IMR-90 (cell line): ENCODE measurements around the gene ACVR1B. TPM values are rescaled to one million over a fixed set of nuclear protein-coding genes. Genes with fewer than 3 reads are reported as not detected.

Source experiments
- ATAC-seq: fragments of 200-7000 bp; cut with Tn5 transposase; 2 replicates; pipeline ENCODE4 v1.9.1; 2020; ENCODE audit warnings: low read depth, mild to moderate bottlenecking, moderate library complexity
- BruUV-seq: library from RNA; stranded (reverse); fragments of 400-500 nt; replicated peaks from 2 replicates; lab custom pipeline; 2021; lab: Mats Ljungman, UMichigan
- CTCF ChIA-PET: fragments of 300-600 bp; formaldehyde crosslinking; extraction: SDS; loops from one replicate; lab custom pipeline; 2021; ENCODE audit warnings: antibody characterized with exemption; lab: Yijun Ruan, JAX
- POLR2A ChIA-PET: fragments of 300-600 bp; sonication (Branson Sonifier 250); formaldehyde crosslinking; loops from one replicate; lab custom pipeline; 2022; ENCODE audit warnings: antibody characterized with exemption; ENCODE audit not compliant: unreplicated experiment; lab: Charles Lee
- DNase-seq: peaks from one replicate; pipeline ENCODE4 v3.0.0; 2013
- H2AFZ ChIP-seq: replicated peaks from 2 replicates; pipeline ENCODE3; 2013; ENCODE audit warnings: low read length, mild to moderate bottlenecking; ENCODE audit not compliant: poor library complexity
- H2AK5ac ChIP-seq: 2 replicates; pipeline ENCODE4 v1.6.1; 2013; ENCODE audit warnings: low read depth, low read length, inconsistent platforms
- H2AK9ac ChIP-seq: replicated peaks from 2 replicates; pipeline ENCODE3; 2013; ENCODE audit warnings: mild to moderate bottlenecking, low read depth, low read length, moderate library complexity; ENCODE audit not compliant: poor library complexity
- H2BK120ac ChIP-seq: 2 replicates; pipeline ENCODE4 v1.6.1; 2013; ENCODE audit warnings: low read depth, low read length, inconsistent platforms
- H2BK15ac ChIP-seq: 3 replicates; pipeline ENCODE4 v1.6.1; 2013; ENCODE audit warnings: low read depth, low read length, inconsistent platforms
- H2BK20ac ChIP-seq: 2 replicates; pipeline ENCODE4 v1.6.1; 2013; ENCODE audit warnings: low read depth, mild to moderate bottlenecking, inconsistent platforms, low read length, moderate library complexity
- H2BK5ac ChIP-seq: 2 replicates; pipeline ENCODE4 v1.6.1; 2013; ENCODE audit warnings: mild to moderate bottlenecking, low read depth, low read length, inconsistent platforms; ENCODE audit not compliant: poor library complexity, severe bottlenecking
- H3K14ac ChIP-seq: replicated peaks from 2 replicates; pipeline ENCODE4 v1.6.1; 2013; ENCODE audit warnings: low read depth, low read length, inconsistent platforms
- H3K18ac ChIP-seq: 2 replicates; pipeline ENCODE4 v1.6.1; 2013; ENCODE audit warnings: low read depth, low read length, control low read depth
- H3K23ac ChIP-seq: 2 replicates; pipeline ENCODE4 v1.6.1; 2013; ENCODE audit warnings: low read depth, low read length, inconsistent platforms
- H3K27ac ChIP-seq: 2 replicates; pipeline ENCODE4 v1.5.1; 2013; ENCODE audit warnings: mild to moderate bottlenecking, control low read depth, low read length; ENCODE audit not compliant: insufficient read depth
- H3K27me3 ChIP-seq: 2 replicates; pipeline ENCODE4 v1.6.1; 2013; ENCODE audit warnings: low read length; ENCODE audit not compliant: control insufficient read depth, insufficient read depth
- H3K36me3 ChIP-seq: 2 replicates; pipeline ENCODE4 v1.6.1; 2013; ENCODE audit warnings: low read length, mixed read lengths; ENCODE audit not compliant: control insufficient read depth, insufficient read depth
- H3K4ac ChIP-seq: 2 replicates; pipeline ENCODE4 v1.6.1; 2013; ENCODE audit warnings: low read depth, low read length, inconsistent platforms
- H3K4me1 ChIP-seq: 2 replicates; pipeline ENCODE4 v1.6.1; 2013; ENCODE audit warnings: low read length, mixed read lengths; ENCODE audit not compliant: control insufficient read depth, insufficient read depth
- H3K4me2 ChIP-seq: 2 replicates; pipeline ENCODE4 v1.6.1; 2013; ENCODE audit warnings: low read depth, mild to moderate bottlenecking, control low read depth, low read length, moderate library complexity
- H3K4me3 ChIP-seq: 2 replicates; pipeline ENCODE4 v1.5.1; 2013; ENCODE audit warnings: low read depth, mild to moderate bottlenecking, control low read depth, low read length, moderate library complexity; ENCODE audit not compliant: insufficient read depth
- H3K56ac ChIP-seq: 2 replicates; pipeline ENCODE4 v1.6.1; 2013; ENCODE audit warnings: low read length, inconsistent platforms; ENCODE audit not compliant: insufficient read depth; ENCODE audit errors: extremely low read depth
- H3K79me1 ChIP-seq, 2 experiments: 2 replicates each; pipeline ENCODE4 v1.6.1; 2013; ENCODE audit warnings: low read length in 2 of 2, inconsistent platforms in 1 of 2, low read depth in 1 of 2
- H3K9ac ChIP-seq: 2 replicates; pipeline ENCODE4 v1.6.1; 2013; ENCODE audit warnings: low read depth, low read length, control low read depth
- H3K9me1 ChIP-seq: 2 replicates; pipeline ENCODE4 v1.6.1; 2013; ENCODE audit warnings: low read length, inconsistent platforms; ENCODE audit not compliant: insufficient read depth
- H3K9me3 ChIP-seq: 2 replicates; pipeline ENCODE4 v1.6.1; 2013; ENCODE audit warnings: low read length; ENCODE audit not compliant: control insufficient read depth, insufficient read depth
- H4K20me1 ChIP-seq: 2 replicates; pipeline ENCODE4 v1.6.1; 2013; ENCODE audit warnings: low read length, inconsistent platforms; ENCODE audit not compliant: insufficient read depth
- H4K5ac ChIP-seq: 2 replicates; pipeline ENCODE4 v1.6.1; 2013; ENCODE audit warnings: mild to moderate bottlenecking, low read depth, low read length, control low read depth
- H4K8ac ChIP-seq, 2 experiments: 2 replicates each; pipeline ENCODE4 v1.6.1; 2013; ENCODE audit warnings: low read depth in 2 of 2, low read length in 2 of 2, control low read depth in 1 of 2, inconsistent platforms in 1 of 2
- H4K91ac ChIP-seq: 2 replicates; pipeline ENCODE4 v1.6.1; 2013; ENCODE audit warnings: low read depth, low read length, inconsistent platforms; ENCODE audit not compliant: insufficient read depth
- CEBPB ChIP-seq: IDR thresholded peaks from 2 replicates; pipeline ENCODE4 v1.6.1; 2012; ENCODE audit warnings: low read depth, low read length, improper control_type of control experiment
- CHD1 ChIP-seq: IDR thresholded peaks from 2 replicates; pipeline ENCODE4 v1.6.1; 2012; ENCODE audit warnings: low read depth, low read length, improper control_type of control experiment
- CTCF ChIP-seq: conservative IDR thresholded peaks from 2 replicates; pipeline ENCODE4 v1.5.1; 2012; ENCODE audit warnings: mild to moderate bottlenecking, low read depth, low read length, improper control_type of control experiment
- FOS ChIP-seq: fragments of 150-350 bp; IDR thresholded peaks from 2 replicates; pipeline ENCODE4 v1.6.1; 2016; ENCODE audit warnings: low read depth, low read length
- NFE2L2 ChIP-seq: fragments of 150-350 bp; IDR thresholded peaks from 2 replicates; pipeline ENCODE4 v1.6.1; 2016; ENCODE audit warnings: low read depth, mild to moderate bottlenecking, low read length
- RCOR1 ChIP-seq: IDR thresholded peaks from 2 replicates; pipeline ENCODE4 v1.6.1; 2012; ENCODE audit warnings: mild to moderate bottlenecking, low read length, improper control_type of control experiment; ENCODE audit not compliant: insufficient replicate concordance
- RFX5 ChIP-seq: IDR thresholded peaks from 2 replicates; pipeline ENCODE4 v1.8.0; 2012; ENCODE audit warnings: low read depth, mild to moderate bottlenecking, low read length, moderate library complexity
- WGBS, 2 experiments: methylation state at CpG; one replicate each; pipeline versions ENCODE4 v1.1.5 to v1.1.7; 2013; ENCODE audit warnings: missing lambda C conversion rate in 2 of 2; ENCODE audit not compliant: insufficient read length in 1 of 2; ENCODE audit errors: extremely low coverage in 2 of 2; 5-methylcytosine and 5-hydroxymethylcytosine counted together
- dilution Hi-C: fragments of 300-500 bp; cut with HindIII; formaldehyde crosslinking; loops from one replicate; pipeline ENCODE4 v1.14.3; 2018; ENCODE audit warnings: low sequenced_read_pairs; ENCODE audit not compliant: unreplicated experiment
- in situ Hi-C: fragments of 300-500 bp; cut with MboI; formaldehyde crosslinking; loops from 3 replicates; pipeline ENCODE4 v1.14.3; 2019; ENCODE audit warnings: low sequenced_read_pairs, inconsistent platforms, mixed read lengths
- intact Hi-C: fragments of 100-400 bp; cut with micrococcal nuclease; formaldehyde crosslinking; loops from 2 replicates; pipeline ENCODE4 v1.10.0; 2022
- polyA plus RNA-seq, 3 experiments: library from polyadenylated mRNA; depleted of rRNA; stranded (reverse); fragments of >200 nt; gene quantifications; 2 replicates each; pipeline ENCODE4 v1.2.3, GENCODE V29; 2012; ENCODE audit warnings: low replicate concordance in 1 of 3
- total RNA-seq: library from RNA; depleted of rRNA; stranded (reverse); fragments of >200 nt; gene quantifications from 2 replicates; pipeline ENCODE4 v1.2.3, GENCODE V29; 2012

ACVR1B gene
- total and polyA plus RNA-seq, 2 of the 4 experiments (the other 2 are of a cell fraction), result 5.7 to 13.6 TPM

- no peaks in the 10 kb centered on the region; the same call in 1 of the 2 replicates for H4K20me1 ChIP-seq
- H3K4me2 ChIP-seq, result peak overlapping the region; percentile 69
- peak overlapping the region in 1 of 2 experiments; percentile 26; a peak in 1 of 4 replicates for H4K8ac ChIP-seq
- peak; percentile 6 for ATAC-seq
- H2AK5ac ChIP-seq, result peak overlapping the region; percentile 25; the same call in 1 of the 2 replicates
- peaks cover 3 to 36% of the 10 kb centered on the region in 2 experiments; a peak in 3 of 4 replicates for H3K79me1 ChIP-seq
- no TSS peak for BruUV-seq
- peak overlapping the region; percentile 36 for H3K14ac ChIP-seq
- TF ChIP-seq RFX5 (no peak), CEBPB (no peak), FOS (no peak), CHD1 (no peak), NFE2L2 (no peak), CTCF (no peak), RCOR1 (no peak)
- H3K18ac ChIP-seq, result no peak overlapping the region; the same call in 1 of the 2 replicates
- H2AK9ac ChIP-seq, result peak overlapping the region; percentile 87
- peaks cover 21% of the 10 kb centered on the region for H3K9me1 ChIP-seq
- ChIA-PET CTCF (interaction anchor here (7.8 kb wide), 1 partner anchor 15 kb away, joined by 128 read pairs; no protein-coding TSS in a partner anchor), POLR2A (interaction anchor here (0.6 kb wide), 1 partner anchor 77 kb away, joined by 3 read pairs; no protein-coding TSS in a partner anchor)
- H2BK15ac ChIP-seq, result no peak overlapping the region
- peak overlapping the region; percentile 90 for H2AFZ ChIP-seq
- H3K27ac ChIP-seq, result peak overlapping the region; percentile 30
- no peak overlapping the region for H2BK5ac ChIP-seq
- H3K27me3 ChIP-seq, result no peaks in the 10 kb centered on the region
- no peaks in the 10 kb centered on the region for H3K9me3 ChIP-seq
- peak overlapping the region; percentile 74 for H3K9ac ChIP-seq
- WGBS, 2 experiments, result 4% methylated on average over 31 of the region's 72 CpGs; no CpG with 5 or more reads in 1 of the 2 experiments
- dilution Hi-C loops, result no loop called here
- H2BK120ac ChIP-seq, result 0 out of 2 replicates have a peak overlapping the region, but pooled peaks have one; percentile 19
- H3K36me3 ChIP-seq, result peaks cover 14% of the 10 kb centered on the region; the same call in 1 of the 2 replicates
- H4K5ac ChIP-seq, result no peak overlapping the region
- no peak for DNase-seq
- peaks cover 18% of the 10 kb centered on the region for H3K4me1 ChIP-seq
- no peak overlapping the region; the same call in 1 of the 2 replicates for H4K91ac ChIP-seq
- H3K4me3 ChIP-seq, result peak overlapping the region; percentile 59
- H3K56ac ChIP-seq, result no peak overlapping the region
- H2BK20ac ChIP-seq, result no peak overlapping the region; the same call in 1 of the 2 replicates
- peak overlapping the region; percentile 33; the same call in 1 of the 2 replicates for H3K4ac ChIP-seq
- peak overlapping the region; percentile 73 for H3K23ac ChIP-seq
- in situ Hi-C loops, result no loop called here
- intact Hi-C loops, result no loop called here
These were observed 55.8 kb downstream of the ACVR1B start for GRCh38 chr12:52007158-52007921.
